IMR-90 (cell line): ENCODE results near the gene CFAP91. TPM values are rescaled to one million over a fixed set of nuclear protein-coding genes. Genes with fewer than 3 reads are reported as not detected.

Experiments used
- ATAC-seq: fragments of 200-7000 bp; cut with Tn5 transposase; 2 replicates; pipeline ENCODE4 v1.9.1; 2020; ENCODE audit warnings: low read depth, mild to moderate bottlenecking, moderate library complexity
- BruUV-seq: library from RNA; stranded (reverse); fragments of 400-500 nt; replicated peaks from 2 replicates; lab custom pipeline; 2021; lab: Mats Ljungman, UMichigan
- CTCF ChIA-PET: fragments of 300-600 bp; formaldehyde crosslinking; extraction: SDS; loops from one replicate; lab custom pipeline; 2021; ENCODE audit warnings: antibody characterized with exemption; lab: Yijun Ruan, JAX
- POLR2A ChIA-PET: fragments of 300-600 bp; sonication (Branson Sonifier 250); formaldehyde crosslinking; loops from one replicate; lab custom pipeline; 2022; ENCODE audit warnings: antibody characterized with exemption; ENCODE audit not compliant: unreplicated experiment; lab: Charles Lee
- DNase-seq: peaks from one replicate; pipeline ENCODE4 v3.0.0; 2013
- H2AFZ ChIP-seq: replicated peaks from 2 replicates; pipeline ENCODE3; 2013; ENCODE audit warnings: low read length, mild to moderate bottlenecking; ENCODE audit not compliant: poor library complexity
- H2AK5ac ChIP-seq: 2 replicates; pipeline ENCODE4 v1.6.1; 2013; ENCODE audit warnings: low read depth, low read length, inconsistent platforms
- H2AK9ac ChIP-seq: replicated peaks from 2 replicates; pipeline ENCODE3; 2013; ENCODE audit warnings: mild to moderate bottlenecking, low read depth, low read length, moderate library complexity; ENCODE audit not compliant: poor library complexity
- H2BK120ac ChIP-seq: 2 replicates; pipeline ENCODE4 v1.6.1; 2013; ENCODE audit warnings: low read depth, low read length, inconsistent platforms
- H2BK15ac ChIP-seq: 3 replicates; pipeline ENCODE4 v1.6.1; 2013; ENCODE audit warnings: low read depth, low read length, inconsistent platforms
- H2BK20ac ChIP-seq: 2 replicates; pipeline ENCODE4 v1.6.1; 2013; ENCODE audit warnings: low read depth, mild to moderate bottlenecking, inconsistent platforms, low read length, moderate library complexity
- H2BK5ac ChIP-seq: 2 replicates; pipeline ENCODE4 v1.6.1; 2013; ENCODE audit warnings: mild to moderate bottlenecking, low read depth, low read length, inconsistent platforms; ENCODE audit not compliant: poor library complexity, severe bottlenecking
- H3K14ac ChIP-seq: replicated peaks from 2 replicates; pipeline ENCODE4 v1.6.1; 2013; ENCODE audit warnings: low read depth, low read length, inconsistent platforms
- H3K18ac ChIP-seq: 2 replicates; pipeline ENCODE4 v1.6.1; 2013; ENCODE audit warnings: low read depth, low read length, control low read depth
- H3K23ac ChIP-seq: 2 replicates; pipeline ENCODE4 v1.6.1; 2013; ENCODE audit warnings: low read depth, low read length, inconsistent platforms
- H3K27ac ChIP-seq: 2 replicates; pipeline ENCODE4 v1.5.1; 2013; ENCODE audit warnings: mild to moderate bottlenecking, control low read depth, low read length; ENCODE audit not compliant: insufficient read depth
- H3K27me3 ChIP-seq: 2 replicates; pipeline ENCODE4 v1.6.1; 2013; ENCODE audit warnings: low read length; ENCODE audit not compliant: control insufficient read depth, insufficient read depth
- H3K36me3 ChIP-seq: 2 replicates; pipeline ENCODE4 v1.6.1; 2013; ENCODE audit warnings: low read length, mixed read lengths; ENCODE audit not compliant: control insufficient read depth, insufficient read depth
- H3K4ac ChIP-seq: 2 replicates; pipeline ENCODE4 v1.6.1; 2013; ENCODE audit warnings: low read depth, low read length, inconsistent platforms
- H3K4me1 ChIP-seq: 2 replicates; pipeline ENCODE4 v1.6.1; 2013; ENCODE audit warnings: low read length, mixed read lengths; ENCODE audit not compliant: control insufficient read depth, insufficient read depth
- H3K4me2 ChIP-seq: 2 replicates; pipeline ENCODE4 v1.6.1; 2013; ENCODE audit warnings: low read depth, mild to moderate bottlenecking, control low read depth, low read length, moderate library complexity
- H3K4me3 ChIP-seq: 2 replicates; pipeline ENCODE4 v1.5.1; 2013; ENCODE audit warnings: low read depth, mild to moderate bottlenecking, control low read depth, low read length, moderate library complexity; ENCODE audit not compliant: insufficient read depth
- H3K56ac ChIP-seq: 2 replicates; pipeline ENCODE4 v1.6.1; 2013; ENCODE audit warnings: low read length, inconsistent platforms; ENCODE audit not compliant: insufficient read depth; ENCODE audit errors: extremely low read depth
- H3K79me1 ChIP-seq, 2 experiments: 2 replicates each; pipeline ENCODE4 v1.6.1; 2013; ENCODE audit warnings: low read length in 2 of 2, inconsistent platforms in 1 of 2, low read depth in 1 of 2
- H3K9ac ChIP-seq: 2 replicates; pipeline ENCODE4 v1.6.1; 2013; ENCODE audit warnings: low read depth, low read length, control low read depth
- H3K9me1 ChIP-seq: 2 replicates; pipeline ENCODE4 v1.6.1; 2013; ENCODE audit warnings: low read length, inconsistent platforms; ENCODE audit not compliant: insufficient read depth
- H3K9me3 ChIP-seq: 2 replicates; pipeline ENCODE4 v1.6.1; 2013; ENCODE audit warnings: low read length; ENCODE audit not compliant: control insufficient read depth, insufficient read depth
- H4K20me1 ChIP-seq: 2 replicates; pipeline ENCODE4 v1.6.1; 2013; ENCODE audit warnings: low read length, inconsistent platforms; ENCODE audit not compliant: insufficient read depth
- H4K5ac ChIP-seq: 2 replicates; pipeline ENCODE4 v1.6.1; 2013; ENCODE audit warnings: mild to moderate bottlenecking, low read depth, low read length, control low read depth
- H4K8ac ChIP-seq, 2 experiments: 2 replicates each; pipeline ENCODE4 v1.6.1; 2013; ENCODE audit warnings: low read depth in 2 of 2, low read length in 2 of 2, control low read depth in 1 of 2, inconsistent platforms in 1 of 2
- H4K91ac ChIP-seq: 2 replicates; pipeline ENCODE4 v1.6.1; 2013; ENCODE audit warnings: low read depth, low read length, inconsistent platforms; ENCODE audit not compliant: insufficient read depth
- BHLHE40 ChIP-seq: fragments of 150-350 bp; IDR thresholded peaks from 2 replicates; pipeline ENCODE4 v1.6.1; 2016; ENCODE audit warnings: mild to moderate bottlenecking, low read depth, low read length
- CEBPB ChIP-seq: IDR thresholded peaks from 2 replicates; pipeline ENCODE4 v1.6.1; 2012; ENCODE audit warnings: low read depth, low read length, improper control_type of control experiment
- CHD1 ChIP-seq: IDR thresholded peaks from 2 replicates; pipeline ENCODE4 v1.6.1; 2012; ENCODE audit warnings: low read depth, low read length, improper control_type of control experiment
- FOS ChIP-seq: fragments of 150-350 bp; IDR thresholded peaks from 2 replicates; pipeline ENCODE4 v1.6.1; 2016; ENCODE audit warnings: low read depth, low read length
- MAFK ChIP-seq: IDR thresholded peaks from 2 replicates; pipeline ENCODE4 v1.6.1; 2012; ENCODE audit warnings: low read depth, low read length, improper control_type of control experiment
- MAZ ChIP-seq: IDR thresholded peaks from 2 replicates; pipeline ENCODE4 v1.6.1; 2012; ENCODE audit warnings: low read depth, mild to moderate bottlenecking, low read length, improper control_type of control experiment, moderate library complexity, borderline replicate concordance
- MXI1 ChIP-seq: IDR thresholded peaks from 2 replicates; pipeline ENCODE4 v1.6.1; 2012; ENCODE audit warnings: low read depth, mild to moderate bottlenecking, low read length, moderate library complexity, borderline replicate concordance
- POLR2A ChIP-seq: IDR thresholded peaks from 2 replicates; pipeline ENCODE4 v1.6.1; 2012; ENCODE audit warnings: mild to moderate bottlenecking, low read depth, low read length
- RAD21 ChIP-seq: IDR thresholded peaks from 2 replicates; pipeline ENCODE4 v1.6.1; 2012; ENCODE audit warnings: low read length, improper control_type of control experiment
- RFX5 ChIP-seq: IDR thresholded peaks from 2 replicates; pipeline ENCODE4 v1.8.0; 2012; ENCODE audit warnings: low read depth, mild to moderate bottlenecking, low read length, moderate library complexity
- SMC3 ChIP-seq: fragments of 150-350 bp; IDR thresholded peaks from 2 replicates; pipeline ENCODE4 v1.6.1; 2016; ENCODE audit warnings: low read depth, mild to moderate bottlenecking, antibody characterized with exemption, low read length, moderate library complexity
- WGBS, 2 experiments: methylation state at CpG; one replicate each; pipeline versions ENCODE4 v1.1.5 to v1.1.7; 2013; ENCODE audit warnings: missing lambda C conversion rate in 2 of 2; ENCODE audit not compliant: insufficient read length in 1 of 2; ENCODE audit errors: extremely low coverage in 2 of 2; 5-methylcytosine and 5-hydroxymethylcytosine counted together
- dilution Hi-C: fragments of 300-500 bp; cut with HindIII; formaldehyde crosslinking; loops from one replicate; pipeline ENCODE4 v1.14.3; 2018; ENCODE audit warnings: low sequenced_read_pairs; ENCODE audit not compliant: unreplicated experiment
- in situ Hi-C: fragments of 300-500 bp; cut with MboI; formaldehyde crosslinking; loops from 3 replicates; pipeline ENCODE4 v1.14.3; 2019; ENCODE audit warnings: low sequenced_read_pairs, inconsistent platforms, mixed read lengths
- intact Hi-C: fragments of 100-400 bp; cut with micrococcal nuclease; formaldehyde crosslinking; loops from 2 replicates; pipeline ENCODE4 v1.10.0; 2022
- polyA plus RNA-seq, 3 experiments: library from polyadenylated mRNA; depleted of rRNA; stranded (reverse); fragments of >200 nt; gene quantifications; 2 replicates each; pipeline ENCODE4 v1.2.3, GENCODE V29; 2012; ENCODE audit warnings: low replicate concordance in 1 of 3
- total RNA-seq: library from RNA; depleted of rRNA; stranded (reverse); fragments of >200 nt; gene quantifications from 2 replicates; pipeline ENCODE4 v1.2.3, GENCODE V29; 2012
- TF ChIP-seq, protein P1 (sequence below): fragments of 150-350 bp; IDR thresholded peaks from 2 replicates; pipeline ENCODE4 v1.6.1; 2016; ENCODE audit warnings: low read depth, mild to moderate bottlenecking, low read length, moderate library complexity, borderline replicate concordance
- TF ChIP-seq, protein P2 (sequence below): conservative IDR thresholded peaks from 2 replicates; pipeline ENCODE4 v1.5.1; 2012; ENCODE audit warnings: mild to moderate bottlenecking, low read depth, low read length, improper control_type of control experiment
- TF ChIP-seq, protein P3 (sequence below): fragments of 150-350 bp; IDR thresholded peaks from 2 replicates; pipeline ENCODE4 v1.6.1; 2017; ENCODE audit warnings: mild to moderate bottlenecking, antibody characterized with exemption, low read length, low read depth

The CFAP91 gene
- total and polyA plus RNA-seq, 2 of the 4 experiments (the other 2 are of a cell fraction): not detected

DNA sequence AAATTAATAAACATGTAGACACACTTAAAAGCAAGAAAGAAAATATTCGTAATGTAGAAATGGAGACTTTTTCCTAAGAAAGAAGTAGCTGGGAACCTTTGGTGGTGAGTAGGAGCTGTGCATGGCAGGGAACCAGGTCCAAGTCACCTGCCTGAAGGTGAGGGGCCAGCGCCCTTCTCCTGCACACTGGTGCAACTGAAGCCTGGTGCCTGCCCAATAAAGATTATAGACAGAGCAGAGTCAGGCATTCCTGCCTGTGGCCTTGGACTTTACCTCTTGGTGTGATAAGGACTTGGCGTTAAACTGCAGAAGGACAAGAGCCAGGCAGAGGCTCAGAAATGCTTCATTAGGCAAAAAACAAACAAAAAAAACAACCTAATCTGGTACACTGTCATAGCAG, 14.2 kb downstream of the CFAP91 start:
- intact Hi-C loops (no loop called here), in situ Hi-C loops (no loop called here)

More for the DNA sequence above, 14.2 kb downstream of the CFAP91 start:
- Histone ChIP-seq H4K8ac (no peak overlapping the region), H2AK5ac (no peak overlapping the region), H3K4me1 (no peaks in the 10 kb centered on the region), H3K9me3 (no peaks in the 10 kb centered on the region), H3K9me1 (no peaks in the 10 kb centered on the region), H3K56ac (no peak overlapping the region), H3K27me3 (peaks cover 1% of the 10 kb centered on the region), H2AFZ (no peak overlapping the region), H4K91ac (no peak overlapping the region), H4K5ac (no peak overlapping the region), H2BK5ac (no peak overlapping the region), H3K36me3 (no peaks in the 10 kb centered on the region), H3K4ac (no peak overlapping the region), H2AK9ac (no peak overlapping the region), H3K79me1 (no peaks in the 10 kb centered on the region), H3K23ac (no peak overlapping the region), H3K4me2 (no peak overlapping the region), H2BK120ac (no peak overlapping the region), H2BK15ac (no peak overlapping the region), H3K14ac (no peak overlapping the region), H3K4me3 (no peak overlapping the region), H3K27ac (no peak overlapping the region), H2BK20ac (no peak overlapping the region), H3K9ac (no peak overlapping the region), H4K20me1 (no peaks in the 10 kb centered on the region), H3K18ac (no peak overlapping the region)
- TF ChIP-seq SMC3: no peak
- TF ChIP-seq, protein P1, sequence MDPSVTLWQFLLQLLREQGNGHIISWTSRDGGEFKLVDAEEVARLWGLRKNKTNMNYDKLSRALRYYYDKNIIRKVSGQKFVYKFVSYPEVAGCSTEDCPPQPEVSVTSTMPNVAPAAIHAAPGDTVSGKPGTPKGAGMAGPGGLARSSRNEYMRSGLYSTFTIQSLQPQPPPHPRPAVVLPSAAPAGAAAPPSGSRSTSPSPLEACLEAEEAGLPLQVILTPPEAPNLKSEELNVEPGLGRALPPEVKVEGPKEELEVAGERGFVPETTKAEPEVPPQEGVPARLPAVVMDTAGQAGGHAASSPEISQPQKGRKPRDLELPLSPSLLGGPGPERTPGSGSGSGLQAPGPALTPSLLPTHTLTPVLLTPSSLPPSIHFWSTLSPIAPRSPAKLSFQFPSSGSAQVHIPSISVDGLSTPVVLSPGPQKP: no peak
- TF ChIP-seq, protein P2, sequence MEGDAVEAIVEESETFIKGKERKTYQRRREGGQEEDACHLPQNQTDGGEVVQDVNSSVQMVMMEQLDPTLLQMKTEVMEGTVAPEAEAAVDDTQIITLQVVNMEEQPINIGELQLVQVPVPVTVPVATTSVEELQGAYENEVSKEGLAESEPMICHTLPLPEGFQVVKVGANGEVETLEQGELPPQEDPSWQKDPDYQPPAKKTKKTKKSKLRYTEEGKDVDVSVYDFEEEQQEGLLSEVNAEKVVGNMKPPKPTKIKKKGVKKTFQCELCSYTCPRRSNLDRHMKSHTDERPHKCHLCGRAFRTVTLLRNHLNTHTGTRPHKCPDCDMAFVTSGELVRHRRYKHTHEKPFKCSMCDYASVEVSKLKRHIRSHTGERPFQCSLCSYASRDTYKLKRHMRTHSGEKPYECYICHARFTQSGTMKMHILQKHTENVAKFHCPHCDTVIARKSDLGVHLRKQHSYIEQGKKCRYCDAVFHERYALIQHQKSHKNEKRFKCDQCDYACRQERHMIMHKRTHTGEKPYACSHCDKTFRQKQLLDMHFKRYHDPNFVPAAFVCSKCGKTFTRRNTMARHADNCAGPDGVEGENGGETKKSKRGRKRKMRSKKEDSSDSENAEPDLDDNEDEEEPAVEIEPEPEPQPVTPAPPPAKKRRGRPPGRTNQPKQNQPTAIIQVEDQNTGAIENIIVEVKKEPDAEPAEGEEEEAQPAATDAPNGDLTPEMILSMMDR: no peak
- no peak for TF ChIP-seq MAFK
- no peak for TF ChIP-seq RFX5
- TF ChIP-seq CEBPB: no peak
- no peak for TF ChIP-seq POLR2A
- no peak for TF ChIP-seq CHD1
- TF ChIP-seq, protein P3, sequence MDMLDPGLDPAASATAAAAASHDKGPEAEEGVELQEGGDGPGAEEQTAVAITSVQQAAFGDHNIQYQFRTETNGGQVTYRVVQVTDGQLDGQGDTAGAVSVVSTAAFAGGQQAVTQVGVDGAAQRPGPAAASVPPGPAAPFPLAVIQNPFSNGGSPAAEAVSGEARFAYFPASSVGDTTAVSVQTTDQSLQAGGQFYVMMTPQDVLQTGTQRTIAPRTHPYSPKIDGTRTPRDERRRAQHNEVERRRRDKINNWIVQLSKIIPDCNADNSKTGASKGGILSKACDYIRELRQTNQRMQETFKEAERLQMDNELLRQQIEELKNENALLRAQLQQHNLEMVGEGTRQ: no peak
- TF ChIP-seq FOS: no peak
- TF ChIP-seq MAZ: no peak
- TF ChIP-seq BHLHE40: no peak
- no peak for TF ChIP-seq MXI1
- TF ChIP-seq RAD21: no peak
- ChIA-PET CTCF (no interaction called here), POLR2A (no interaction called here)
- BruUV-seq: no TSS peak
- WGBS, 2 experiments: 80% methylated on average over 1 of the region's 3 CpGs; no CpG with 5 or more reads in 1 of the 2 experiments
- dilution Hi-C loops: no loop called here
- DNase-seq: no peak
- no peak for ATAC-seq
